Activated CD4-positive, alpha-beta T cell treated with anti-CD3 and anti-CD28 coated beads, Interleukin-2, amount 10 ng/mL, durations not matched to agents 24 days and 14 days (primary cell): ENCODE results near the gene ITPR3. TPM values are rescaled to one million over a fixed set of nuclear protein-coding genes. Genes with fewer than 3 reads are reported as not detected.
"Not testable (repeated sequence)": the region's sequence is repeated elsewhere in the genome, so short reads cannot be mapped to it uniquely, and the experiment has no call there.

Experiments
- DNase-seq: peaks from one replicate; pipeline ENCODE4 v3.0.0; 2022
- H3K27ac Mint-ChIP-seq: one replicate; pipeline ENCODE4 v1.8.0; 2022; ENCODE audit warnings: mild to moderate bottlenecking, mixed read lengths
- H3K27me3 Mint-ChIP-seq: one replicate; pipeline ENCODE4 v1.8.0; 2022; ENCODE audit warnings: mixed read lengths
- H3K36me3 Mint-ChIP-seq: one replicate; pipeline ENCODE4 v1.8.0; 2022; ENCODE audit warnings: low read depth, mild to moderate bottlenecking, mixed read lengths
- H3K4me1 Mint-ChIP-seq: one replicate; pipeline ENCODE4 v1.8.0; 2021; ENCODE audit warnings: mixed read lengths
- H3K4me3 Mint-ChIP-seq: one replicate; pipeline ENCODE4 v1.8.0; 2022; ENCODE audit warnings: mild to moderate bottlenecking, moderate library complexity, mixed read lengths
- H3K9me3 Mint-ChIP-seq: one replicate; pipeline ENCODE4 v1.8.0; 2021; ENCODE audit warnings: mixed read lengths
- intact Hi-C: fragments of 100-400 bp; cut with micrococcal nuclease; formaldehyde crosslinking; loops from one replicate; pipeline ENCODE4 v1.15.1; 2023
- total RNA-seq: library from RNA; stranded (reverse); gene quantifications from 2 replicates; pipeline ENCODE4 v1.2.3, GENCODE V29; 2022

The ITPR3 gene
- total RNA-seq, 1 donor from 2014 or later: 45.6 TPM

DNA sequence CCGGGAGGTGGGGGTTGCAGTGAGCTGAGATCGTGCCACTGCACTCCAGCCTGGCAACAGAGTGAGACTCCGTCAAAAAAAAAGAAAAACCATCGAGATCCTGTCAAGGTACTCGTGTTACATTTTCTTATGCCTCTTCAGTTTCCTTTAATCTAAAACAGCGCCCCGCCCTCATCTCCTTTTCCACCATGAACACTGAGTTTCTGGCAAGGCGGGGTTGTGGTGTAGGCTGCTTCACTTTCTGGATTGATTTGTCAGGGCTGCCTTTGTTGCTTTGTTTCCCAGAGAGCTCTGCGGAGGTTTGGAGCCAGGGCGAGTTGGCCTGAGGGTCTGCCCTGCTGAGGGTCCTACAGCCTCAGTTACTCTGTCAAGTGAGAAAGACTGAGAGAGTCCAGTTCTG, 8.9 kb downstream of the ITPR3 start:
- intact Hi-C loops: loop anchor here (5.0 kb wide), 1 partner anchor 62 kb away; no protein-coding TSS in a partner anchor
- H3K4me3 Mint-ChIP-seq: peak overlapping the region; percentile 40
- peak; percentile 84 for DNase-seq
- peaks cover 49% of the 10 kb centered on the region for H3K4me1 Mint-ChIP-seq
- H3K36me3 Mint-ChIP-seq: peaks cover 20% of the 10 kb centered on the region
- H3K9me3 Mint-ChIP-seq: no peaks in the 10 kb centered on the region
- no peaks in the 10 kb centered on the region for H3K27me3 Mint-ChIP-seq
- no peak overlapping the region for H3K27ac Mint-ChIP-seq

GRCh38 chr6:33631521-33631920, 10.4 kb downstream of the ITPR3 start:
- Mint-ChIP-seq H3K36me3 (peaks cover 26% of the 10 kb centered on the region), H3K4me1 (peaks cover 54% of the 10 kb centered on the region)
- H3K4me3 Mint-ChIP-seq, H3K27me3 Mint-ChIP-seq, DNase-seq, H3K27ac Mint-ChIP-seq, H3K9me3 Mint-ChIP-seq: not testable (repeated sequence)
- intact Hi-C loops: loop anchor here (5.0 kb wide), 1 partner anchor 61 kb away; no protein-coding TSS in a partner anchor

GRCh38 chr6:33631971-33632557, 10.9 kb downstream of the ITPR3 start:
- H3K4me1 Mint-ChIP-seq: peaks cover 57% of the 10 kb centered on the region
- no peak overlapping the region for H3K4me3 Mint-ChIP-seq
- peaks cover 27% of the 10 kb centered on the region for H3K36me3 Mint-ChIP-seq
- intact Hi-C loops: loop anchor here (5.0 kb wide), 1 partner anchor 60 kb away; no protein-coding TSS in a partner anchor
- H3K9me3 Mint-ChIP-seq: no peaks in the 10 kb centered on the region
- no peaks in the 10 kb centered on the region for H3K27me3 Mint-ChIP-seq
- no peak overlapping the region for H3K27ac Mint-ChIP-seq
- DNase-seq: no peak

DNA sequence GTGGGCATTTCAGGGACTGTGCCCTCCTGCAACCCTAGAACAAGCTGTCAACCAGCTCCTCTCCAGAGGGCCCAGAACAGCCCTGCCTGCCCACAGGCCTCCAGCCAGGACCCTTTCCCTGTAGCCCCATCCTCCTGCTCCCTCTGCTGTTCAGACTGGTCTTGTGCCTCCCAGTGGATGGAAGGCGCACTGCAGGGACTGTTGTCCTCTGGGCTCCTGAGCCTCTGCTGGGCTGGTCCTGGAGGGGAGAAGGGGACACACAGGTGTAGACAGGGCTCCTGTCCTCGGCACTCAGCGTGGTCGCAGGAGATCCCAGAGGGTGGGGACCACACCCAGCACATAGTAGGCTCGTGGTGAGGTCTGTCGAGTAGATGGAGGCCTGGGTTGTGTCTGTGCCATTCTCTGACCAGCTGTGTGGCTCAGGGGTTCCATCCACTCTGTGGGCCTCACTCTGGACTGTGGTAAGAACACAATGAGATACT, 11.5 kb downstream of the ITPR3 start:
- peaks cover 54% of the 10 kb centered on the region for H3K4me1 Mint-ChIP-seq

DNA sequence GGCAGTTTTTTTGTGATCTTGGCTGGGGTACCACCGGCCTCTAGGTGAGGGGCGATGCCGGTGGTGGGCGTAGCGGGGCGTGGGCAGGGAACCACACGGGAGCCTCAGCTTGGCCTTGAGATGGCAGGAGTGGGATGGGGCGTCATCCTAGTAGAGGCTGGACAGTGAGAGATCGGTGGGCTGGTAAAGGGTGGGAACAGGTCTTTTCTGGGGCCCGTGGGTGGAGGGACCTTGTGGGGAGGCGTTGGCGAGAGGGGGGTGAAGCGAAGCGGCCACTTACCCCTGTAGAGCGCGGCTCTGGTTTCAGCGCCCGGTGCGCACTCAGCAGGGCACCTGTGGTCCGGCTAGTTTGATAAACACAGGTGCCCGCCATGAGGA, 12.0 kb downstream of the ITPR3 start:
- Mint-ChIP-seq H3K27ac (peak overlapping the region; percentile 85), H3K4me1 (peaks cover 53% of the 10 kb centered on the region), H3K4me3 (peak overlapping the region; percentile 73), H3K36me3 (peaks cover 23% of the 10 kb centered on the region), H3K9me3 (no peaks in the 10 kb centered on the region), H3K27me3 (no peaks in the 10 kb centered on the region)
- no peak for DNase-seq
- intact Hi-C loops: loop anchor here (5.0 kb wide), 1 partner anchor 59 kb away; no protein-coding TSS in a partner anchor

More for the DNA sequence above, 11.5 kb downstream of the ITPR3 start:
- Mint-ChIP-seq H3K27me3 (no peaks in the 10 kb centered on the region), H3K27ac (peak overlapping the region; percentile 85), H3K9me3 (no peaks in the 10 kb centered on the region), H3K36me3 (peaks cover 24% of the 10 kb centered on the region), H3K4me3 (peak overlapping the region; percentile 73)
- intact Hi-C loops: loop anchor here (5.0 kb wide), 1 partner anchor 60 kb away; no protein-coding TSS in a partner anchor
- DNase-seq: peak; percentile 87

DNA sequence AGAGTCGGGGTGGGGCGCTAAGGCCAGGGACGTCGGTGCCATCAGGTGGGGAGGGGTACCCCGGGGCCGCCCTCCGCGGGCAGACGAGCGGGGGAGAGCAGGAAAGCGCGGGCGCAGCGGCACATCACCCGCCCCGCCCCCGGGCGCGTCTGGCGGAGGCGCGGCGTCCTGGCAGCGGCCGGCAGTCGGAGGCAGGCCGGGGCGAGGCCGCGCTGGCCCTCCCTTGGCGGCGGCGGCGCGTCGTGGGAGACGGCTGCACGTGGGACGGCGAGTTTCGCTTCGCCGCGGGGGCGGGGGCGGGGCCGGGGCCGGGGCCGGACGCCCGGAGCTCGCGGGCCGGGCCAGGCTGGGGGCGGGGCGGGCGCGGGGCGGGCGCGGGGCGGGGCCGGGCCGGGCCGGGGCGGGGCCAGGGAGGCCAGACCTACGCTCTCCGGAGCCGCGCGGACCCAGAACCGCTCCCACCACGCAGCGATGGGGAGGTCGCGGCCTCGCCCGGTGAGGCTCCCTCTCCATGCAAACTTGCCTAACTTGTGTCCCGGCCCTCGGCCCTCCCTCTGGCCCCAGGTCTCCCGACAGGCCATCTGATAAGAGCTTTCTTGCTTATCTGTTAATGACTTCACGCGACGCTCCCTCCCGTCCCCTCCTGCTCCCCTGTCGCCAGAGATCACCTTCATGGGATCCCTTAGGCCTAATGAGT, 12.5 kb downstream of the ITPR3 start:
- H3K4me1 Mint-ChIP-seq: peaks cover 53% of the 10 kb centered on the region
- peaks cover 20% of the 10 kb centered on the region for H3K36me3 Mint-ChIP-seq
- intact Hi-C loops: loop anchor here (5.0 kb wide), 1 partner anchor 59 kb away; no protein-coding TSS in a partner anchor
- no peaks in the 10 kb centered on the region for H3K9me3 Mint-ChIP-seq
- no peaks in the 10 kb centered on the region for H3K27me3 Mint-ChIP-seq
- peak overlapping the region; percentile 85 for H3K27ac Mint-ChIP-seq
- peak overlapping the region; percentile 85 for H3K4me3 Mint-ChIP-seq
- DNase-seq: peak; percentile 90

GRCh38 chr6:33634161-33634727, 13.1 kb downstream of the ITPR3 start:
- intact Hi-C loops: loop anchor here (5.0 kb wide), 1 partner anchor 58 kb away; no protein-coding TSS in a partner anchor
- no peaks in the 10 kb centered on the region for H3K27me3 Mint-ChIP-seq
- H3K4me1 Mint-ChIP-seq: peaks cover 52% of the 10 kb centered on the region
- peaks cover 20% of the 10 kb centered on the region for H3K36me3 Mint-ChIP-seq
- DNase-seq: no peak
- H3K4me3 Mint-ChIP-seq: peak overlapping the region; percentile 85
- peak overlapping the region; percentile 54 for H3K27ac Mint-ChIP-seq
- no peaks in the 10 kb centered on the region for H3K9me3 Mint-ChIP-seq

DNA sequence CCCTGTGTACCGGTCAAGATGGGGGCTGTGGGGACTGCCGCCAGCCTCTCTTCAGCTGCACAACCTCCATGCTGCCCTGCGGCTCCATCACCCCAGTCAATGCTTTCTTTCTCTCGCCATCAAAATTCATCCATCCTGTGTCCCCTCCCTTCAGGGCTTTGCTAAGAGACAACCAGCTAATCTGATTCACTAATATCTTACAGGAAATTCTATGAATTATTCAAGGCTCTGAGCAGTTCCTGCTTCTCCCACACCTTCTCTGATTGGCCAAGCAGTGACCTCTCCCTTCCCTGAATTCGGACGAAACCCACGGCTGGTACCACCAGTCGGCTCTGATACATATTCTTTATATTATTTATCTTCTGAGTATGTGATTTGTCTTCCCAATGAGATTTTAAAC, 13.8 kb downstream of the ITPR3 start:
- Mint-ChIP-seq H3K36me3 (peaks cover 24% of the 10 kb centered on the region), H3K27me3 (no peaks in the 10 kb centered on the region), H3K4me1 (peaks cover 57% of the 10 kb centered on the region), H3K4me3 (peak overlapping the region; percentile 14), H3K9me3 (no peaks in the 10 kb centered on the region), H3K27ac (no peak overlapping the region)
- DNase-seq: no peak
- intact Hi-C loops: loop anchor here (5.0 kb wide), 1 partner anchor 57 kb away; no protein-coding TSS in a partner anchor

- Mint-ChIP-seq H3K4me3 (no peak overlapping the region), H3K36me3 (peaks cover 21% of the 10 kb centered on the region), H3K27ac (no peak overlapping the region), H3K27me3 (no peaks in the 10 kb centered on the region), H3K4me1 (peaks cover 49% of the 10 kb centered on the region), H3K9me3 (no peaks in the 10 kb centered on the region)
- intact Hi-C loops: no loop called here
- no peak for DNase-seq
Measured at GRCh38 chr6:33636655-33637054, 15.5 kb downstream of the ITPR3 start.

DNA sequence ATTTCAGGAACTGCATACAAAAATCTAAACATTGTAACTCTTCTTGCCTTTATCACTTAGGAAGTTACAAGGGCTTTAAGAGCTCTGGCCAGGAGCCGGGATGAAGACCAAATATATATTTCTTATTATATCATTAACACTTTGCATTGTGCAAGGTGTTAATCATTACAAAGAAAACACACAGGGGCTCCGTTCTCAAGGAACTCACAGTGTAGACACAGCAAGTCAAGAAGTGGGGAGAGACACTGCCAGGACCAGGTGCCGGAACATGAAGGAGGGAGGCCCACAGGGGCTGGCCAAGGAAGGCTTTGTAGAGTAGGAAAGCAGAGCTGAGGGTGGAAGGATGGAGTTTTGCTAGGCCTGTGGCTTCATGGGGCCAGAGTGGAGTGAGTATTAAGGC, 17.4 kb downstream of the ITPR3 start:
- Mint-ChIP-seq H3K27ac (no peak overlapping the region), H3K4me1 (peaks cover 41% of the 10 kb centered on the region), H3K4me3 (no peak overlapping the region), H3K27me3 (no peaks in the 10 kb centered on the region), H3K9me3 (no peaks in the 10 kb centered on the region), H3K36me3 (peaks cover 20% of the 10 kb centered on the region)
- intact Hi-C loops: no loop called here
- no peak for DNase-seq

DNA sequence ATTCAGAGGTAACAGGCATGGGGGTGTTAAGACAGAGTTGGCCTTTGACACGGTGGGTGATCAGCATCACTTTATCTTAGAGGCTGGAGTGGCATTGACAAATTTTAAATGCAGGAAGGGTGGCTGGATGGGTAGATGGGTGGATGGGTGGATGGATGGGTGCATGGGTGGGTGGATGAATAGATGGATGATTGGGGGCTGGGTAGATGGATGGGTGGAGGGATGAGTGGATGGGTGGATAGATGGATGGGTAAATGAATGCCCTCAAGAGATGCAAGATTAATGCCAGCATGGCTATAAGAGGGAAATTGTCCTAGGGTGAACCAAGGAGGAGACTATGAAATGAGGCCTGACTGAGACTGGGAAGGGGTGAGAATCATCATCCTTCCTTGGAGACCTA, 18.4 kb downstream of the ITPR3 start:
- Mint-ChIP-seq H3K9me3 (no peaks in the 10 kb centered on the region), H3K4me3 (no peak overlapping the region), H3K4me1 (peaks cover 33% of the 10 kb centered on the region), H3K36me3 (peaks cover 18% of the 10 kb centered on the region), H3K27me3 (no peaks in the 10 kb centered on the region), H3K27ac (no peak overlapping the region)
- DNase-seq: no peak
- intact Hi-C loops: no loop called here

- peaks cover 17% of the 10 kb centered on the region for H3K36me3 Mint-ChIP-seq
- no peaks in the 10 kb centered on the region for H3K9me3 Mint-ChIP-seq
- DNase-seq: no peak
- H3K27me3 Mint-ChIP-seq: no peaks in the 10 kb centered on the region
- intact Hi-C loops: no loop called here
- H3K4me1 Mint-ChIP-seq: peaks cover 31% of the 10 kb centered on the region
- no peak overlapping the region for H3K4me3 Mint-ChIP-seq
- no peak overlapping the region for H3K27ac Mint-ChIP-seq
Measured at GRCh38 chr6:33640361-33640760, 19.2 kb downstream of the ITPR3 start.

DNA sequence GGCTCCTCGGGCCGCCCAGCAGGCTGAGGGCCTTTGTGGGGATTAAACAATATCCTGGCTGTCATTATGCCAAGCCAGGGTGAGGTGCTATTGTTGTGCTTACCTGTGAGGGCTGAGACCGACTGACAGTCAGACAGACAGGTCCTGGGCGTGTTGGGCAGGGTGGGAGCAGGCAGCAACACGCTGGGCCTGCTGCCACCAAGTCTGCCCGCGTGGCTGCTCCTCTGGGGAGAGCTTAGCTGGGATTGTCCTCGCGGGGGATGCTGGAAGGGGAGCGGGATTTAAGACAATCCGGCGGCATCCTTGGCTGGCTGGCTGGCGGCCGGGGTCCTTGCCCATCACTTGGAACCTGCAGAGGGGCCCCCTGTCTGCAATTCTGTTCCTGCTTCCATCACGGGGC, 20.0 kb downstream of the ITPR3 start:
- peaks cover 21% of the 10 kb centered on the region for H3K36me3 Mint-ChIP-seq
- DNase-seq: no peak
- no peak overlapping the region for H3K27ac Mint-ChIP-seq
- H3K9me3 Mint-ChIP-seq: no peaks in the 10 kb centered on the region
- intact Hi-C loops: no loop called here
- H3K4me3 Mint-ChIP-seq: no peak overlapping the region
- H3K4me1 Mint-ChIP-seq: peaks cover 32% of the 10 kb centered on the region
- H3K27me3 Mint-ChIP-seq: no peaks in the 10 kb centered on the region

DNA sequence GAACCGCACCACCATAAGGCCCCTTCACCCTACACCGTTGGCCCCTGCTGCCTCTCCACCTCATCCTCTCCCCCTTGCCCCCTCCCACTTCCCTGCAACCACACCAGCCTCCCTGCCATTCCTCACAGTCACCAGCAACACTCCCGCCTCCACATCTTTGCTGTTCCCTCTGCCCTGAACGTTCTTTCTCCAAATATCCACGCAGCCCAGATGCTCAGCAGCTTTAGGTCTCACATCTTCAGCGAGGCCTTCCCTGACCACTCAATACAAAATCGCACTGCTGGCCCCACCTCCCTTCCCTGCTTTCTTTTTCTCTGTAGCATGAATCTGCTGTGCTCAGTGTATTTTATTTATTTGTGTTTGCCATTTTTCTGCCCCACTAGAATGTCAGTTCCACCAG, 20.5 kb downstream of the ITPR3 start:
- Mint-ChIP-seq H3K9me3 (no peaks in the 10 kb centered on the region), H3K27me3 (no peaks in the 10 kb centered on the region), H3K4me3 (no peak overlapping the region), H3K36me3 (peaks cover 20% of the 10 kb centered on the region), H3K27ac (no peak overlapping the region), H3K4me1 (peaks cover 30% of the 10 kb centered on the region)
- no peak for DNase-seq
- intact Hi-C loops: no loop called here
